HPDE6-E6E7 (cell line): Measurements from ENCODE around the gene THEMIS.
"Not testable (repeated sequence)": the region's sequence is repeated elsewhere in the genome, so short reads cannot be mapped to it uniquely, and the experiment has no call there.

Experiments
- DNase-seq: peaks from one replicate; pipeline ENCODE4 v3.0.0; 2011; ENCODE audit warnings: missing footprints; ENCODE audit errors: extremely low spot score

Gene THEMIS

GRCh38 chr6:127796713-127797112, 104.1 kb downstream of the THEMIS start:
- DNase-seq = no peak

DNA sequence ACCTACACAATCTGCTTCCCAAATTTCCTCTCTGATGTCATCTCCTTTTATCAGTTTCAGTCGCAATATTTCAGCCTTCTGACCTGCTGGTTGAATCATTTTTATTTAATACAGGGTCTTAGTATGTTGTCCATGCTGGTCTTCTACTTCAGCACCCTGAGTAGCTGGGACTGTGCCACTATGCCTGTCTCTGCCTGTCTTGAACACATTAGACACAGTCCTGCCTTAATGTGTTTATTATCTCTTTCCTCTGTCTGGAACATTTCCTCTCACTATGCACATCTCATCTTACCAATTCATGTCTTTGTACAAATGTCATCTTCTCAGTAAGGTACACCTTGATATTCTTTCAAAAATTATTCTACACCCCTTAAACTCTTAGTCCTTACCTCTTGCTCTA, 106.5 kb downstream of the THEMIS start:
- no peak for DNase-seq

DNA sequence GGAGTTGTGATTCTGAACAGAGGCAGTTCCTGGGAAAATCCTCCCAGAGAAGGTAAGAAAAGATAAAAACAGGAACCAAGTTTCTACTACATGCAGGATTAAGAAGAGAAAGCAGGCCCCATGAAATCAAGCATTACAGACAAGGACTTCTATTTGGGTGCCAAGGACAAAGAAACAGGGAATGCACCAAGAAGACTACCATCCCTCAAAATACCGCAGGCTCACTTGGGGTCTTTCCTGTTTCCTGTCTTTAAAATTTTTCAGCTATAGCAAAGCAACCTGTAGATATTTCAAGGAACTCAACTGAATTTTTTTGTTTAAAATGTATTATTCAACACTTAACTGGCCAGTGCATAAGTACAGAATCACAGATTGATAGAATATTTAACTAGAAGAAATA, 107.5 kb downstream of the THEMIS start:
- no peak for DNase-seq

GRCh38 chr6:127792616-127793015, 108.2 kb downstream of the THEMIS start:
- no peak for DNase-seq

DNA sequence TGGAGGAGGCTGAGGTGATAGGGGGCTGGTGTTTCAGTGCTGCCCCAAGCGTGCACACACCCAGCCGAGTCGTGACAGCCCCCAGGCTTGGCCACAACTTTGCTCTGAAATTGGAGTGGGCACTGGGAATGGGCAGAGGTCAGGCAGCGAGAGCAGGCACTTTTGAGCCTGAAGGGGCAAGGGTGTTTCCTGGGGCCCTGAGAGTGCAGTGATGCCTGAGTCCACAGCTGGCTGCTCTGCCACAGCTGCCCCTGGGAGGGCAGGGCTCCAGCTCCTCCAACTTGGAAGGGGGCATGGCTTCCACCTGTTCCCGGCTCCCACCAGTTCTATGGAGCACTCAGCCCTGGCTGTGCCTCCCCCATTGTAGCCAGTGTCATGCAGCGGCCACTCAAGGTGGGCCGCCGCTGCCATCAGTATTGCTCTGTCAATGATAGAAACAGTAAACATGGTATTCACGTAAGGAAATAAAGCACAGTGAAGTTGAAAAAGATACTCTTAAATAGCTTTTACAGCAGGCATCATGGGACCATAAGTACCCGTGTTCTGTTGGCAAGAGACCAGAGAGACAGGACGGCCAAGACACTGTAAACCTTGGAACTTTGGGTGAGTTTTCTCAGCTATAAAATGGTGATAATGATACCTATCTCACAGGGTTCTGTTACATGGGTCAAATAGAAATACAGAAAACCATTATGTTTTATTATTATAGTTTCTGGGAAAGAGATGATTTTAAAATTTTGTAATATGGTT, 108.9 kb downstream of the THEMIS start:
- no peak for DNase-seq

GRCh38 chr6:127790571-127790970, 110.3 kb downstream of the THEMIS start:
- DNase-seq = no peak

GRCh38 chr6:127786109-127786508, 114.7 kb downstream of the THEMIS start:
- no peak for DNase-seq

- no peak for DNase-seq
Observed at GRCh38 chr6:127784468-127784867, 116.4 kb downstream of the THEMIS start.

- DNase-seq = not testable (repeated sequence)
Observed at GRCh38 chr6:127781636-127782272, 119.1 kb downstream of the THEMIS start.

DNA sequence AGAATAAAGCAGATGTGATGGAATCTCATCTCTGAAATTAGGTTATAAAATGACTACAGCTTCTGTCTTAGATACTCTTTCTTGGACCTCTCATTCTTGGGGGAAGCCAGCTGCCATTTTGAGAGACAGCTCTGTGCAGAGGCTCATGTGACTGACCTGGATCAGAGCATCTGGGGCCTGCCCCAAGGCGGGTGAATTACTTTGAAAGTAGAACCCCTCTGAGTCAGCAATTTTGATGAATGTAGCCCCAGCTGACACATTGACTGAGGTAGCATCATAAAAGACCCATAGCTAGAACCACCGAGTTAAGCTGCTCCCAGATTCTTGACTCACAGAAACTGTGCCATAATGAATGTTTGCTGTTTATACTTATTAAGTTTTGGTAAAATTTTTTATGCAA, 124.5 kb downstream of the THEMIS start:
- DNase-seq = no peak

GRCh38 chr6:127775371-127775770, 125.5 kb downstream of the THEMIS start:
- DNase-seq = no peak

DNA sequence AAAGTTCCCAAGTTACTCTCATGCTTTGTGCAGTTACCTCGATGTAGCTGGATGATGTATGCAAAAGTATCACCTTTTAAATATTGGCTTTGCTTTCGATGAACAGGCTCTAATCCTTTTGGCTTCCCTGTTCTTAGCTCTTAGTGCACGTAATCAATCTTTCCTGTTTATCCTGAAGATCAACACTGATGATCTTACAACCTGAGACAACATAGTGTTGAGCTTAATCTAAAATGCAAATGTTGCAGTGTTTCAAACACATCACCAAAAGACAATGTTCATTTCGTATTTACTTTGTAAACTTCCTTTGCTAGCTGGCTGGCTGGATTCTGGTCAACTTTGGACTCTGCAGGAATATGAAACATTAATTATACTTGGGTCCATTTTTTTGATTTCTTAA, 132.1 kb downstream of the THEMIS start:
- no peak for DNase-seq

DNA sequence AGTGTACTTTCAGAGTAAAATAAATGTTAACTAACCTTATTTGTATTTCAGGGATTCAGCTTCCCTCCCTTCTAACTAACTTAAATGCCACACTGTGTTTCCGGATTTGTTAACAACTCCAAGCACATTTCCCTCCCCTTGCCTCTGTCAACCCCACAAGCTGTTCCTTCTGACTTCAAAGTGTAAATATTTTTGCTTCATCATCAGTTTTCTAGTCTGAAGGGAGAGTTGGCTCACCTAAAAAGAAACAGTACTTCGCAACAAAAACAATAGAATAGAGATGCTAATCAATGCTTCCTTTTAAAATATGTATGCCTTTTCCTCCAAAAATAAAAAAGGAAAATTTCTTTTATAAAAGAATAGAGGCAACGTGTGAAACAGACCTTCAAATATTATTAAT, 132.6 kb downstream of the THEMIS start:
- no peak for DNase-seq

DNA sequence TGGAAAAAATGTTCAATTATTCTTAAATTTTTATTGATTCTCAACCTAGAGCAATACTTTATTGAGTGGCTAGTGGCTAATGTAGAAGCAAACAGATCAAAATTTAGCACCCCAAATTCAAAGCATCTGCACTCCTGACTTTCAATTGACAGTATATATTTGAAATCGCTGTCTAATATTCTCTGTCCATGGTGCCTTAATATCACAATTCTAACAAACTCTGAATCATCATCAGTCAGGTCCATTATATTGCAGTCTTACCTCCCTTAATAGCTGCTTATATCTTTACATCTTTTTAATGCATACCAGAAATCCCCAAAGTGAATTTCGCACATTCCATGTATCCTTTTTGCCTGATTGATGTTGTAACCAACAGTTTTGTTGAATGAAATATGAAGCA, 134.9 kb downstream of the THEMIS start:
- DNase-seq = no peak

GRCh38 chr6:127762284-127762683, 138.6 kb downstream of the THEMIS start:
- no peak for DNase-seq

DNA sequence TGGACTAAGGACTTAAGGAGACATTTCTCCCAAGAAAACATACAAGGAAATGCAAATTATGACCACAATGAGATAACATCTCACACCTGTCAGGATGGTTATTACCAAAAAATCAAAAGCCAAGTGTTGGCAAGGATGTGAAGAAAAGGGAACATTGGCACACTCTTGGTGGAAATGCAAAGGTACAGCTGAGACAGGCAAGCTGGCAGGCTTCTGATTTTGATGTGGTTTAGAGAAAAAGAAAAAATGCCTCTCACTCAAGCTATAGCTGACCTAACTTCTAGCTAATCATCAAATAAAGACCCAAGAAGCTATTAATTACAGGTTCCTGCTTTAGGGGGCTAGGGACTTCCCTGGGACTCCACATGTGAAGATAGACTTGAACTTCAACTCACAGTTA, 139.8 kb downstream of the THEMIS start:
- no peak for DNase-seq

DNA sequence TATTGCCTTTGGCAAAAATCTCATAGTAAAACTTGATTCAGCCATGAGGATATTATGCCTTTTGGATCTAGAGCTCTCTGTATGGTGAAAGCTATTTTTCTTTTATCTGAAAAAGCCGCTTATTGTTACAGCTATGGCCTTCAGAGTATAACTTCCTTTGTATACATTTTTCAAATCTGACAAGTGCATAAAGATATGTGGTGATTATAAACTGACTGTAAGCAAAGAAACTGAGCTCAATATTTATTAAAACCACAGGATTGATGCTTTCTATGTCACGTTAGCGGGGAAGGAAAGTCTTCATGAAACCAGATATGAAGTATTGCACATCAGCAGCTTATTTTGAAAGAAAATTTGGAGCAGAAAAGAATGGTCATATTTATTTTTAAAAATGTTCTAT, 151.8 kb downstream of the THEMIS start:
- DNase-seq = no peak

- DNase-seq = no peak
Observed at GRCh38 chr6:127748290-127748689, 152.6 kb downstream of the THEMIS start.

- DNase-seq = no peak
Observed at GRCh38 chr6:127738423-127738822, 162.4 kb downstream of the THEMIS start.

DNA sequence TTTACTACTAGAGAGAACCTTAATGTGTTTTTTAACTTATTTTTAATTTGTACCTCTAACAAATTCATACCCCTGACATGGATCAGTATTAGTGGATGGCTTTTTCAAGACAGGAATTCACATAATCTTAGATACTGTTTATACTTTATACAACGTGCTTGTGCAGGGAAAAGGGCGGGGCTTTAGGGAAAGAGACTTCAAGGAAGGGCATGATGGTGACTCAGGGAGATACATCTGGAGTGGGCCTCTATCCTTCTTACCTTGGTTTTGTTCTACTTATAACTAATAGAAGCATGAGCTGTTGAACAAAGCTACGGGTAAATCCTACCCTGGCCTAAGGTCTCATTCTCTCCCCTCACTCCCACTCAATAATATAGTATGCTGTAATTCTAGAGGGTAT, 163.1 kb downstream of the THEMIS start:
- DNase-seq = peak; percentile 7

DNA sequence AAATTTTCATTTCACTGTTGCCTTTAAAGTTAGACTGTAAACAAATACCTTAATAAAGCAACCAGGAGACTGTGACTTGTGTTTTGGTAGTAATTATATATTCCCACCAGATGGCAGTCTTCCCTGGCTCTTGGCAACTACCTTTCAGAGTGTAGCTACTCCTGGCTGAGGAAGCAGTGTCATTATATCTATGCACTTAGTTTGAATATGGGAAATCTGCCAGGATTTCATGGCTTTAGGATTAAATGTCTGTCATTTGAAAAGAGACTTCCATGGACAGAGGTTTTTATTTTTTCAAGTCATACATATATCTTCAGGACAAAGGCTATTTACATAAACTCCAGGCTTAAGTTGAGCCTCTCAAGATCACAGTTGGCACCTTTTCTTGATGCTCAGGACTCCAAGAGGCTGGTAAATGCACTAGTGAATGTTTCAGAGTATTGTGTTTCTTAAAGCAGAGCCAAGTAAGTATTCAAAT, 163.8 kb downstream of the THEMIS start:
- peak; percentile 49 for DNase-seq

- DNase-seq = no peak
Observed at GRCh38 chr6:127732927-127733326, 167.9 kb downstream of the THEMIS start.

- no peak for DNase-seq
Observed at GRCh38 chr6:127727260-127727953, 173.5 kb downstream of the THEMIS start.
